ENCODE results near the gene S100G. TPM values are rescaled to one million over a fixed set of nuclear protein-coding genes. Genes with fewer than 3 reads are reported as not detected.
A peak's percentile ranks its signal among the peaks of the same experiment; 100 is the strongest.
"Not testable (repeated sequence)": the region's sequence is repeated elsewhere in the genome, so short reads cannot be mapped to it uniquely, and the experiment has no call there.

The S100G gene
- total and polyA plus RNA-seq, 2 experiments from 2014 or later, result not detected

DNA sequence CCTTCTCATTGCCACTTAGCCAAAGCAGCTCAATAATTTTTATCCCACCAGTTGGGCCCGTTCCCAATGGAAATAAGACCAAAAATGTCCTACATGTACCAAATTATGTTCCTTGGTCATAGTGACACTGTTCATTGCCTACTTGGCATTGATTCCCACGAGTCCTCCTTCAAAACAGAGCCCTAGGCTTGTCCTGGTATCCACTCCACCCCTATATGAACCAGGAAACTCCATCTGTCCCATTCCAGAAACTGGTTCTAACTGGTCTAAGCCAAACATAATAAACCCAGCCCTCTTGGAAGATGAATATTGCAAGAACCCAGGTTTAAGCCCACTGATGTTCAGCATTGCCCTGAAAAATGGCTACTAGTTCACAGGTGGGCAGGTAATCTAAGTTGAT lies 30.9 kb upstream of the S100G start (continued):
- TF ChIP-seq, protein P1, sequence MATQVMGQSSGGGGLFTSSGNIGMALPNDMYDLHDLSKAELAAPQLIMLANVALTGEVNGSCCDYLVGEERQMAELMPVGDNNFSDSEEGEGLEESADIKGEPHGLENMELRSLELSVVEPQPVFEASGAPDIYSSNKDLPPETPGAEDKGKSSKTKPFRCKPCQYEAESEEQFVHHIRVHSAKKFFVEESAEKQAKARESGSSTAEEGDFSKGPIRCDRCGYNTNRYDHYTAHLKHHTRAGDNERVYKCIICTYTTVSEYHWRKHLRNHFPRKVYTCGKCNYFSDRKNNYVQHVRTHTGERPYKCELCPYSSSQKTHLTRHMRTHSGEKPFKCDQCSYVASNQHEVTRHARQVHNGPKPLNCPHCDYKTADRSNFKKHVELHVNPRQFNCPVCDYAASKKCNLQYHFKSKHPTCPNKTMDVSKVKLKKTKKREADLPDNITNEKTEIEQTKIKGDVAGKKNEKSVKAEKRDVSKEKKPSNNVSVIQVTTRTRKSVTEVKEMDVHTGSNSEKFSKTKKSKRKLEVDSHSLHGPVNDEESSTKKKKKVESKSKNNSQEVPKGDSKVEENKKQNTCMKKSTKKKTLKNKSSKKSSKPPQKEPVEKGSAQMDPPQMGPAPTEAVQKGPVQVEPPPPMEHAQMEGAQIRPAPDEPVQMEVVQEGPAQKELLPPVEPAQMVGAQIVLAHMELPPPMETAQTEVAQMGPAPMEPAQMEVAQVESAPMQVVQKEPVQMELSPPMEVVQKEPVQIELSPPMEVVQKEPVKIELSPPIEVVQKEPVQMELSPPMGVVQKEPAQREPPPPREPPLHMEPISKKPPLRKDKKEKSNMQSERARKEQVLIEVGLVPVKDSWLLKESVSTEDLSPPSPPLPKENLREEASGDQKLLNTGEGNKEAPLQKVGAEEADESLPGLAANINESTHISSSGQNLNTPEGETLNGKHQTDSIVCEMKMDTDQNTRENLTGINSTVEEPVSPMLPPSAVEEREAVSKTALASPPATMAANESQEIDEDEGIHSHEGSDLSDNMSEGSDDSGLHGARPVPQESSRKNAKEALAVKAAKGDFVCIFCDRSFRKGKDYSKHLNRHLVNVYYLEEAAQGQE (IDR thresholded peaks at IDR 0.05; ENCODE audit: unreplicated experiment), result no peak
- TF ChIP-seq POLR2AphosphoS5 (IDR thresholded peaks at IDR 0.05; ENCODE audit: low read depth) (no peak), NANOG (IDR thresholded peaks at IDR 0.05; ENCODE audit: borderline replicate concordance) (no peak)

DNA sequence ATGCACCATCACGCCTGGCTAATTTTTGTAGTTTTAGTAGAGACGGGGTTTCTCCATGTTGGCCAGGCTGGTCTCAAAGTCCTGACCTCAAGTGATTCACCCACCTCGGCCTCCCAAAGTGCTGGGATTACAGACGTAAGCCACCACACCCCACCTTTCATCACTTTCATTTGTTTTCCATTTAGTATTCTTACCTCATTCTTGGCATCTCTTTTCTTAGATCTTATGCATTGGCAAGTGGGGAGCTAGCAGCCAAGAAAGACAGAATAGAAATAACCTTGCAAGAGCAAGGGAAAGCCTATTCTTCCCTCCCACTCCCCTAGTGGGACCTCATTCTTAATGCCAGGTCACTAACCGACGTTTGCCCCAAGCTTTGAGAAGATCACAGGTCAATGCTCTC lies 21.4 kb upstream of the S100G start:
- Mint-ChIP-seq H3K27me3 (ENCODE audit: insufficient read depth, low read depth, poor library complexity) (peaks cover 11% of the 10 kb centered on the region), H3K4me3 (0 out of 3 replicates have a peak overlapping the region, but pooled peaks have one; percentile 21), H3K36me3 (ENCODE audit: low read depth) (peaks cover 23% of the 10 kb centered on the region), H3K4me1 (peaks cover 20% of the 10 kb centered on the region)
- H3K27ac Mint-ChIP-seq; H3K27ac ChIP-seq (ENCODE audit: low read depth); H3K9me2 ChIP-seq (ENCODE audit: insufficient read depth); H2AFZ ChIP-seq; H4K20me1 ChIP-seq (replicated peaks; ENCODE audit: insufficient read depth); DNase-seq (ENCODE audit: low spot score); ATAC-seq; H3K79me2 ChIP-seq (replicated peaks; ENCODE audit: insufficient read depth); H3K27me3 ChIP-seq (ENCODE audit: insufficient read depth); H3K9me3 Mint-ChIP-seq; H3K4me3 ChIP-seq; H3F3A ChIP-seq (replicated peaks; ENCODE audit: low read depth); H3K36me3 ChIP-seq (ENCODE audit: insufficient read depth): not testable (repeated sequence)
- Histone ChIP-seq H3K4me2 (0 out of 2 replicates have a peak overlapping the region, but pooled peaks have one; percentile 49), H3K4me1 (ENCODE audit: insufficient read depth) (peaks cover 13% of the 10 kb centered on the region)

DNA sequence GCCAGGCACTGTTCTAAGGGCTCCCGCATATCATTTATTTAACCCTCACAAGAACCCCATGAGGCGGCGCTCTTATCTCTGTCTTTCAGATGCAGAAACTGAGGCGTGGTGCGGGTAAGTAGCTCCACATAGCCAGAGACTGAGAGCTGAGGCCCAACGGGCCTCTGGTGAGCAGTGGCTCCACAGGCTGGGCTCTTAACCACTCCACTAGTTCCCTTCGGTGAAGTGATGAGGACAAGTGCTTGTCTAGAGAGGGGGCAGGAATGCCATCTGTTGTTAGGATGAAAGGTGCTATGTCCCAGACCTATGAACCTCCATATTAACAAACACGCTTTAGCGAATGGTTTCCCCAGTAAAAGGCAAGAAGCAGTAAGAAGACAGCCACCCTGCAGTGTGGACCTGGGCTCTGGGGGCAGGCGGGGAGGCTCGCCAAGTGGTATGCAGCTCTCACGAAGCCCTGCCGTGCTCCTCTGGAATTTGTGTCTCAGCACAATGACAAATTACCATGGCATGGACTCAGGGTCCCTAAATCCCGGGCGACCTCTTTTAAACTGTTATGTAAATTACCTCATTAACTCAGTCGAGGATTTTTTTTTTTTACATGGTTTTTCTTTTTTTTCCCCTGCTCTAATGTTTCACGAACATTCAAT lies 20.9 kb upstream of the S100G start:
- H3K27me3 Mint-ChIP-seq (ENCODE audit: insufficient read depth, low read depth, poor library complexity), result peaks cover 11% of the 10 kb centered on the region
- Histone ChIP-seq H3K27me3 (ENCODE audit: insufficient read depth) (no peaks in the 10 kb centered on the region), H3K4me2 (peak overlapping the region; percentile 61), H3K4me3 (peak overlapping the region; percentile 25; the same call in 1 of the 2 replicates), H2AFZ (no peak overlapping the region), H3F3A (replicated peaks; ENCODE audit: low read depth) (no peaks in the 10 kb centered on the region), H3K36me3 (ENCODE audit: insufficient read depth) (no peaks in the 10 kb centered on the region), H3K27ac (ENCODE audit: low read depth) (peak overlapping the region; percentile 90; the same call in 1 of the 2 replicates), H3K4me1 (ENCODE audit: insufficient read depth) (peaks cover 13% of the 10 kb centered on the region), H4K20me1 (replicated peaks; ENCODE audit: insufficient read depth) (no peaks in the 10 kb centered on the region), H3K79me2 (replicated peaks; ENCODE audit: insufficient read depth) (no peaks in the 10 kb centered on the region), H3K9me2 (ENCODE audit: insufficient read depth) (no peaks in the 10 kb centered on the region)
- TF ChIP-seq EZH2 (IDR thresholded peaks at IDR 0.05; ENCODE audit: low read depth, unreplicated experiment), result no peak
- TF ChIP-seq ZNF114 (CRISPR knock-in tag; IDR thresholded peaks at IDR 0.05), result no peak
- no peak for TF ChIP-seq POLR2AphosphoS5 (IDR thresholded peaks at IDR 0.05; ENCODE audit: low read depth)
- no peak for TF ChIP-seq CREB1 (CRISPR knock-in tag; IDR thresholded peaks at IDR 0.05; ENCODE audit: low read depth)
- TF ChIP-seq EZH2phosphoT487 (IDR thresholded peaks at IDR 0.05; ENCODE audit: unreplicated experiment), result no peak
- no peak for TF ChIP-seq ZNF331 (CRISPR knock-in tag; IDR thresholded peaks at IDR 0.05; ENCODE audit: low read depth)
- TF ChIP-seq JUNB (IDR thresholded peaks at IDR 0.05; ENCODE audit: unreplicated experiment), result no peak
- TF ChIP-seq, protein P2, sequence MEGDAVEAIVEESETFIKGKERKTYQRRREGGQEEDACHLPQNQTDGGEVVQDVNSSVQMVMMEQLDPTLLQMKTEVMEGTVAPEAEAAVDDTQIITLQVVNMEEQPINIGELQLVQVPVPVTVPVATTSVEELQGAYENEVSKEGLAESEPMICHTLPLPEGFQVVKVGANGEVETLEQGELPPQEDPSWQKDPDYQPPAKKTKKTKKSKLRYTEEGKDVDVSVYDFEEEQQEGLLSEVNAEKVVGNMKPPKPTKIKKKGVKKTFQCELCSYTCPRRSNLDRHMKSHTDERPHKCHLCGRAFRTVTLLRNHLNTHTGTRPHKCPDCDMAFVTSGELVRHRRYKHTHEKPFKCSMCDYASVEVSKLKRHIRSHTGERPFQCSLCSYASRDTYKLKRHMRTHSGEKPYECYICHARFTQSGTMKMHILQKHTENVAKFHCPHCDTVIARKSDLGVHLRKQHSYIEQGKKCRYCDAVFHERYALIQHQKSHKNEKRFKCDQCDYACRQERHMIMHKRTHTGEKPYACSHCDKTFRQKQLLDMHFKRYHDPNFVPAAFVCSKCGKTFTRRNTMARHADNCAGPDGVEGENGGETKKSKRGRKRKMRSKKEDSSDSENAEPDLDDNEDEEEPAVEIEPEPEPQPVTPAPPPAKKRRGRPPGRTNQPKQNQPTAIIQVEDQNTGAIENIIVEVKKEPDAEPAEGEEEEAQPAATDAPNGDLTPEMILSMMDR (conservative IDR thresholded peaks at IDR 0.05; ENCODE audit: low read depth in 2 of 2), result peak in 1 of 2 experiments; percentile 19; a peak in 1 of 4 replicates
- H3K4me3 Mint-ChIP-seq, result peak overlapping the region; percentile 21; the same call in 1 of the 3 replicates
- peaks cover 20% of the 10 kb centered on the region for H3K4me1 Mint-ChIP-seq
- DNase-seq (ENCODE audit: low spot score) (peak; percentile 75), ATAC-seq (peak; percentile 93)
- peaks cover 23% of the 10 kb centered on the region for H3K36me3 Mint-ChIP-seq (ENCODE audit: low read depth)
- 0 out of 2 replicates have a peak overlapping the region, but pooled peaks have one; percentile 5 for H3K27ac Mint-ChIP-seq
- no peaks in the 10 kb centered on the region; the same call in 2 of the 3 replicates for H3K9me3 Mint-ChIP-seq

Measured in GM23338 (cell line).